ENCODE data around the gene PSME2.
A peak's percentile ranks its signal among the peaks of the same experiment; 100 is the strongest.

Gene PSME2

DNA sequence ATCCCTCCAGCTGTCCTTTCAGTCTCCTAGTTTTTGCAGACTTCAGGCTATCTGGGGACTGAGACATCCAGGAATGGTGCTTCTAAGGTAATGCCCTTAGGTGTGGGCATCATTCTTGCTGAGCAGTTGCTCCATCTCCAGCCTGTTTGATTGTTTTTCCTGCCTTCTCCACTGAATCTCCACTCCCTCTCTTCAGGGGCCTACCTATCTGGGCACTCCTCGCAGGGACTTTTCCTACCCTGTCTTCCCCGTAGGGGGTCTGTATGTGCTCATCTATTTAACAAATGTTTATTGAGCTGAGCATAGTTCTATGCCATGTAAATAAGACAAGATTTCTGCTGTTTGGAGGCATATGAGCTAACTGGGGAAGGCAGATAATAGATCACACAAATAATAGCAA lies 13.4 kb downstream of the PSME2 start:
- DNase-seq = no peak

DNA sequence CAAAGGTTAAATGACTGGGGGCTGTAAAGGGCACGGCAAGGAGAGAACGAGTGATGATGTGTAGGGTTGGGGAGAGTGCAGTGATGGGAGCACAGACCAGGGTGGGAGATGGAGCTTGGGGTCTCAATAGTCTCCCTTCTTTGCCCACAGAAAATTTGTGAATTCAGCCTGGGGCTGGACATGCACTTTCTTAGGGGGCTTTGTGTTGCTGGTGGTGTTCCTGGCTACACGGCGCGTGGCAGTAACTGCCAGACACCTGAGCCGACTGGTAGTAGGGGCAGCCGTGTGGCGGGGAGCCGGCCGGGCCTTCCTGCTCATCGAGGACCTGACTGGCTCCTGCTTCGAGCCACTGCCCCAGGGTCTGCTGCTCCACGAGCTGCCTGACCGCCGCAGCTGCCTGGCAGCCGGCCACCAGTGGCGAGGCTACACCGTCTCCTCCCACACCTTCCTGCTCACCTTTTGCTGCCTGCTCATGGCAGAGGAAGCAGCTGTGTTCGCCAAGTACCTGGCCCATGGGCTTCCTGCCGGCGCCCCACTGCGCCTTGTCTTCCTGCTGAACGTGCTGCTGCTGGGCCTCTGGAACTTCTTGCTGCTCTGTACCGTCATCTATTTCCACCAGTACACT lies 14.2 kb downstream of the PSME2 start:
- DNase-seq = peak; percentile 82

DNA sequence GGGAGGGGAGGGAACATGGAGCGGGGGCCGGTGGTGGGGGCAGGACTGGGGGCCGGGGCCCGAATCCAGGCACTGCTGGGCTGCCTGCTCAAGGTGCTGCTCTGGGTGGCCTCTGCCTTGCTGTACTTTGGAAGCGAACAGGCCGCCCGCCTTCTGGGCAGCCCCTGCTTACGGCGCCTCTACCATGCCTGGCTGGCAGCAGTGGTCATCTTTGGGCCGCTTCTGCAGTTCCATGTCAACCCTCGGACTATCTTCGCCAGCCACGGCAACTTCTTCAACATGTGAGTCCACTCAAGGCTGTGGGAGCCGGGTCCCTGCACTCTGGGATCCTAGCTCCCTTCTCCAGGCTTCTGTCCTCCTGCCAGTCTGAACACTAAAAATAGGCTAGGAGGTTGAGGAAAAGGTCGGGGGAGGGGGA lies 14.9 kb downstream of the PSME2 start:
- no peak for DNase-seq

DNA sequence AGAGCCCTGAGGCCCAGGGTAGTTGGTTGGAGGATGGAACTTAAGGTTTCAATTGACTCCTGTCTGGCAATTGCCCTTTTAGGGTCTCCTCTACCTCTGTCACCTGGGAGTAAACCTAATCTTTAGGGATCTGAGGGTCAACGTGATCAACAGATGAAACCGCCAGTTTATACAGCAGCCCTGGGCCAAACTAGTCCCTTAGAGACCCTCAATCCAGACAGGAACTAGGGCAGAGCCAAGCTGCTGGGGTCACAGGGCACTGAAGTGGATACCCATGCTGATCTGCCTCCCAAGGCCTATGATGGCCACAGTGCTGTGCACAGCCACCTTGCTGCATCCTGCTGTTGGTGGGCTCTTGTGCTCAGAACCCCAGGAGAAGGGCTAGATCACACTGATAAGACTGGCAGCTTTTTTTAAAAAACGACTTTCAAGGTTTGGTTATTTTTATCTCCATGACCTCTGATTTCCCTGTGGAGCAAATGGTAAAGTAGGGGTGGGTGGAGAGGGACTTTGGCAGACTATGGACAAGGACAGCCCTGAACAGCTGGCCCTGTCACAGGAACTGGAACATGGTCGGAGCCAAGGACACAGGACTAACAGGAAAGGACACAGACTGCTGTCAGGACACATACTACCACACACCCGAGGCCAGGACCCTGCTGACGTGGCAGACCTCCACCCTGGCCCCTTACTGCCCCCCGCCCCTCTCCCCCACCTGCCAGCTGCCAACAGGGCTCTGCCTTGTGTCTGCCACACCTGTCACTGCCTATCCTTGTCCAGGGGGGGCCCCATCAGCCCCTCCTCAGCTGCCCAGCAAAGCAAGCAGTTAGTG lies 15.5 kb downstream of the PSME2 start:
- no peak for DNase-seq

DNA sequence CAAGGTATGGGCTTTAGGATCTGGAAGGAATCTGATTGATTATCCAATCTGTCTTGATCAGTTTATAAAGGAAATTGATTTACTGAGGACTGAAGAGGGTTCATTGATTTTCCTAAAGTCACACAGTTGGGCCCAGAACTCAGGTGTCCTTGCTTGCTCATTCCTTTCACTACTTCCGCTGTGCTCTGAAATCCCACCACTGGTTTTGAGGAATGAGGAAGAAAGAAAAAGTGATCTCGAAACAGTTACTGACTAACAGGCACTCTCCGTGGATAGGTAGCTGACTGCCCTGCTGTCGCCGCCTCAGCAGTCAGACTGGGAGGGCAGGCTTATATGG lies 16.1 kb downstream of the PSME2 start, which contains the start of gene FITM1:
Gene FITM1, plus strand, starts transcription at position 280 of the 337 bp plus-strand sequence. CDS start 905 bp downstream, outside the sequence.
- DNase-seq = no peak

DNA sequence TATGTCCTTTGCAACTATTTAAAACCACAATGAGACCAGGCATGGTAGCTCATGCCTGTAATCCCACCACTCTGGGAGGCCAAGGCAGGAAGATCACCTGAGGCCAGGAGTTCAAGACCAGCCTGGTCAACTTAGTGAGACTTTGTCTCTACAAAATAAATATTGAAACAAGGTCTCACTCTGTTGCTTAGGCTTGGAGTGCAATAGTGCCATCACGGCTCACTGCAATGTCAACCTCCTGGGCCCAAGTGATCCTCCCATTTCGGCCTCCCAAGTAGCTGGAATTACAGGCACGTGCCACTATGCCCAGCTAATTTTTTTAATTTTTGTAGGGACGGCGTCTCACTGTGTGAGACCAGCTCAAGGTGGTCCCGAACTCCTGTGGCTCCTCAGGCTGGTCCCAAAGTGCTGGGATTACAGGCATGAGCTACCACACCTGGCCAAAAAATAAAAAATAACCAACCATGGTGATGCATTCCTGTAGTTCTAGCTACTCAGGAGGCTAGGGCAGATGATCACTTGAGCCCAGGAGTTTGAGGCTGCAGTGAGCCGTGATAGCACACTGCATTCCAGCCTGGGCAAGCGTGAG lies 16.9 kb downstream of the PSME2 start:
- DNase-seq = no peak

DNA sequence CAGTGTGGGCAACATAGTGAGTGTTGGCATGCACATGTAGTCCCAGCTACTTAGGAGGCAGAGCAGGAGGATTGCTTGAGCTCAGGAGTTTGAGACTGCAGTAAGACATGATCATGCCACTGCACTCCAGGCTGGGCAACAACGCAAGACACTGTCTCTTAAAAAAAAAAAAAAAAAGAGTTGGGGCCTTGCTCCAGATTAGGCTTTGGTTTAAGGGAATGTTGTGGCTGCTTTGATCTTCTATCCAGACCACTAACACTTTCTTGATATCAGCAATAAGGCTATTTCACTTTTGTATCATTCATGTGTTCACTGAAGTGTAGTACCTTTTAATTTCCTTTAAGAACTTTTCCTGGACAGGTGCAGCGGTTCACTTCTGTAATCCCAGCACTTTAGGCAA lies 18.7 kb downstream of the PSME2 start:
- DNase-seq = no peak

DNA sequence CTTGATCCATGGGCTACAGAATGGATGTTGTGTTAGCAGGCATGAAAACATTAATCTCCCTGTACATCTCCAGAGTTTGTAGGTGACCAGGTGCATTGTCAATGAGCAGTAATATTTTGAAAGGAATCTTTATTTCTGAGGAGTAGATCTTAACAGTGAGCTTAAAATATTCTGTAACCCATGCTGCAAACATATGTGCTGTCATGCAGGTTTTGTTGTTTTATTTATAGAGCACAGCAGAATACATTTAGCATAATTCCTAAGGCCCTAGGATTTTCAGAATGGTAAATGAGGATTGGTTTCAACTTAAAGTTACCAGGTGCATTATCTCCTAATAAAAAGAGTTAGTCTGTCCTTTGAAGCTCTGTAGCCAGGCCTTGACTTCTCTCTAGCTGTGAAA lies 19.5 kb downstream of the PSME2 start:
- DNase-seq = no peak

DNA sequence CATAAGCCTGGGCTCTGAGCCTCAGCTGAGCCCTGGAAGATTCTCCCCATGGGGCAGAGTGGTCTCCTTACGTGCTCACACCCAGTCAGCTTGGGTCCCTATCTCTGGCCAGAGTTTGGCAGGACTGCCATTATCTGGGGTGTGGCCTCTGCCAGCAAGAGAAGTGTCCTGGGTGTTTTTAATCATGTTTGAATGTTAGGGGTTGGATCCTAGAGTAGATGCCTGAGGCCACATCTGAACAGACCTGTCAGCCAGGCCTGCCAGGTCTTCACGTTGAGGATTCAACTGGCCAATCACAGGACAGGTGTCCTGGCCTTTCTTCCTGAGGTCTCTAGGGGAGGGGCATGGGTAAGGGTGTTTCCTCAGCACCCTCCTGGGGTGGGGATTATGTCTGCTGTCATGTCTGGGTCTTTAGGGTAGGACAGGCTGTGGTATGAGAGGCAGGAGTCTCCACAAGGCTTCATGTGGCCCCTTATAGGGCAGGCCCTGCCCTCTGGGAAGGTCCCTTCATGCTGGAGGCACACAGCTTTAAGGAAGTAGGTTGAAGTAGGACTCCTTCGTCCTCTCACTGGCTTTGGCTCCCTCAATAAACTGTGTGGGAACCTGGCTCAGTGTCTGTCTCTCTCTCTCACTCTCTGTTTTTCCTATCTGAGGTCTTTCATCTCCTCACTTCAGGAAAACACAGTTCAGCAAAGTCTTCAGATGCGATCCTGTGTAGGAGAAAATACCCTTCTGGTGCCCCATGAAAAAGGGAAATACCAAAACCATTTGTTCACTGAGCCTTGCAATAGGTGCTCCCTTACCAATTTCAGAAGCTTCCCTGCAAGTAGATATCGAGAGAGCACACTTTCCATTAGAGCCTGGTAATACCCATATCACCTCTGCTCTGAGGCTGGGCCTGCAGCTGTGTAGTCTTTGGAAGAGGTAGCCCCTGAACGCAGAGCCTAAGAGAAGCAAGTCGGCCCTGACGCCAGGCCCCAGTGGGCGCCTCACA lies 22.7 kb downstream of the PSME2 start:
- DNase-seq = no peak

DNA sequence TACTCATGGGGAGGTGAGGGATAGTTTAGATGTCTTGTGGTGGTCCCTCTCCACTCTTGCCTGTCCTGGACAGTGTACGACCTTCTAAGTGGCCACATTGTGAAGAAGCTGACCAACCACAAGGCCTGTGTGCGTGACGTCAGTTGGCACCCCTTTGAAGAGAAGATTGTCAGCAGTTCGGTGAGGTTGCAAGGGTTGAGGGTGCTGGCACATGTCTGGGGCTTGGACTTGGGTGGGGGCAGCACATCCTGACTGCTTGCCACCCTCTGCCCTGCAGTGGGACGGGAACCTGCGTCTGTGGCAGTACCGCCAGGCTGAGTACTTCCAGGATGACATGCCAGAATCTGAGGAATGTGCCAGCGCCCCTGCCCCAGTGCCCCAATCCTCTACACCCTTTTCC lies 23.5 kb downstream of the PSME2 start:
- DNase-seq = no peak

DNA sequence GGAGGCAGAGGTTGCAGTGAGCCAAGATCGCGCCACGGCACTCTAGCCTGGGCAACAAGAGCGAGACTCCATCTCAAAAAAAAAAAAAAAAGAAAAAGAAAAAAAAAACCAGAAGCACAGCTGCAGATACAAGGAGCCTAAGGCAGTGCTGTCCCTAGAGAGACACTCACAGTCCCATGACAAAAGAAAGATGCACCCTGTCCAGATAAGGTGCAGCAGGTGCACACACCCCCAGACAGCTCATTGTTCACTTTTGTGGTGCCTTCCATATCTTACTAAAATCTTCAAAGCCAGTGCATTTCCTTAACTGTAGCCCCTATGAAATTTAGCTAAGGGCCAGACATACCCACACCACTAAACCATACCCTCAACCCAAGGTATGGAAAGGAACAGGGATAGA lies 24.0 kb downstream of the PSME2 start:
- no peak for DNase-seq

DNA sequence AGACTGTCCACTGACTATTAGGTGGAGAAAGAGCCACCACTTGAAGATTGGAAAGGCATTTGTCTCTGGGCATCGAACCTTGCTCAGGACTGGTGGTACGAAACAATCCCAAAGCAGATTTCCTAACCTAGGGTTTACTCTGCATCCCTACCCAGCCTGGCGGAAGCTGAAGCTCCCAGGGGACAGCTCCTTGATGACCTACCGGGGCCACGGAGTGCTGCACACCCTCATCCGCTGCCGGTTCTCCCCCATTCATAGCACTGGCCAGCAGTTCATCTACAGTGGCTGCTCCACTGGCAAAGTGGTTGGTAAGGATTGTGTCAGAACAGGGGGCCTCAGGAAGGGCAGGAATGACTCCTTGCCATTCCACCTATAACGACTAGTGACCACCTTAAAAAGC lies 25.2 kb downstream of the PSME2 start:
- no peak for DNase-seq

DNA sequence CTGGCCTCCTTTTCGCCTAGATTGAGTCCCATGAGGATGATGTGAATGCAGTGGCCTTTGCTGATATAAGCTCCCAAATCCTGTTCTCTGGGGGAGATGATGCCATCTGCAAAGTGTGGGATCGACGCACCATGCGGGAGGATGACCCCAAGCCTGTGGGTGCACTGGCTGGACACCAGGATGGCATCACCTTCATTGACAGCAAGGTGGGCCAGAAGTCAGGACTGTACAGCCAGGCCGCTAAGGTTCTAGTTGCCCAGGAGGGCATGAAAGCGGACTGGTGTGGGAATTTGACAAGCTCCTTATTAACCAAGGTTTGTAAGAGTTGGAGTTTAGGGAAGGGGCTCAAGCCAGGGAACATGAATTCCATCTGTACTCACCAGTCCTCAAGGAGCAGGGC lies 26.7 kb downstream of the PSME2 start:
- DNase-seq = no peak

DNA sequence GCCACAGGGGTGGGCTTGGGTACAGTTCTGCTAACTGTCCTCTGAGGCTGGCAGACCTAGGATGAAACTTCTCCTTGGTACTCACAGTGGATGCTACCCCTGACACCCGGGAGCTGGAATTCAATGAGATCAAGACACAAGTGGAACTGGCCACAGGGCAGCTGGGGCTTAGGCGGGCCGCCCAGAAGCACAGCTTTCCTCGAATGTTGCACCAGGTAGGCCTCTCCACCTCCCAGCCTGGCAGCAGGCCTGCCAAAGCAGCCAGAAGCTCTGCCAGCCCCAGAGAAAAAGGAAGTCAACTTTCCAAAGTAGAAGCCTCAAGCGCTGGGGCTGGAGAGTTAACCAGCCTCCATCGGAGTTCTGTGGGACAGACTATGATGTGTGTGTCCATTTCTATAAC lies 29.2 kb downstream of the PSME2 start:
- no peak for DNase-seq

DNA sequence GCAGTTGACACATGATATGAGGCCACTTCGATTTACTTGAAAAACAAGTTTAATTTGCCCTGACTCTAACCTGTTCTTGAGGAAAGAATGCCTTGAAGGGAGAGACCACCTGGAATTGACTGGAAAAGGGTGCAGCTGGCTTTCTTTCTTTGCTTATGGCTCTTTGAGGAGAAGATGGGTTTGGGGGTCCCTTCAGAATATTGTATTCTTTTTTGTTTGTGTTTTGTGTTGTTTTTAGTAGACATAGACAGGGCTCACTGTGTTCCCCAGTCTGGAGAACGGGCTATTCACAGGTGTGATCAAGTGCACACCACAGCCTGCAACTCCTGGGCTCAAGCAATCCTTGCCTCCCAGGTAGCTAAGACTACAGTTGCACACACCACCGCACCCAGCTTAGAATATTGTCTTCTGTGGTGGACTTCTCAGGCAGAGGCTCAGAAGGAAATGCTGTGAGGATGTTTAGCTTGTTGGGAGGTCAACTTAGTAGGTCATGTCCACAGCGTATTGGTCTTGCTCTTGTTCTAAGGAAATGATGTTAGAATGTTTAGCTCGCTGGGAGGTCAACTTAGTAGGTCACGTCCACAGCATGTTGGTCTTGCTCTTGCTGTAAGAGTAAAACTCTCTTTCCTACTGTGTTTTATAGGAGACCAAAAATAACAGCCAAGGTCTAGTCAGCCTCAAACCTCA lies 30.1 kb downstream of the PSME2 start:
- no peak for DNase-seq

DNA sequence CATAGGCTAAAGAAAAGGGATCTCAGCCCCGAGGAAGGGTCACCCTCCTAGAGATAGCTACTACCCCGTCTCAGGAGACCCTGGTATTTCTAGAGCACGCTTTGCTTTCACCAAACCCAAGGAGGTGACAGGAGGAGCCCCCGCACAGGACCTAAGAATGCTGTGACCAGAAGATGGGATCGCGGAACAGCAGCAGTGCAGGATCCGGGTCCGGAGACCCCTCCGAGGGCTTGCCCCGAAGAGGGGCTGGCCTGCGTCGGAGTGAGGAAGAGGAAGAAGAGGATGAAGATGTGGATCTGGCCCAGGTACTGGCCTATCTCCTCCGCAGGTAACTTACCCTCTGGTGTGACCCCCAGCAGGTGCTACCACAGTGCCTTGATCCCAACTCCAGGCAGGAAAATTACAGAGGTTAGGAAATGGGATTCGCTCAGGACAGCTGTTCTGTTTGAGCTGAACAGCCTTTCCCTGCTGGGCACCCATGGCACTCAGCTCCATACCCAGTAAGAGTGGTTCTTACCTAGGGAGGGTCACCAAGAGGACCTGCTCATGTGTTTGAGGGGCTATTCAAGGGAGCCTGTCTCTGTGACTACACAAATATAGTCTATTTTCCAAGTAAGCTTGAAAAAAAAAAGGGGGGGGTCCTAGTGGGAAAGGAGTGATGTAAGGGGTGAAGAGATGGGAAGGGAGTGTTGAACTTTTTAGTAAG lies 30.8 kb downstream of the PSME2 start:
- DNase-seq = no peak

DNA sequence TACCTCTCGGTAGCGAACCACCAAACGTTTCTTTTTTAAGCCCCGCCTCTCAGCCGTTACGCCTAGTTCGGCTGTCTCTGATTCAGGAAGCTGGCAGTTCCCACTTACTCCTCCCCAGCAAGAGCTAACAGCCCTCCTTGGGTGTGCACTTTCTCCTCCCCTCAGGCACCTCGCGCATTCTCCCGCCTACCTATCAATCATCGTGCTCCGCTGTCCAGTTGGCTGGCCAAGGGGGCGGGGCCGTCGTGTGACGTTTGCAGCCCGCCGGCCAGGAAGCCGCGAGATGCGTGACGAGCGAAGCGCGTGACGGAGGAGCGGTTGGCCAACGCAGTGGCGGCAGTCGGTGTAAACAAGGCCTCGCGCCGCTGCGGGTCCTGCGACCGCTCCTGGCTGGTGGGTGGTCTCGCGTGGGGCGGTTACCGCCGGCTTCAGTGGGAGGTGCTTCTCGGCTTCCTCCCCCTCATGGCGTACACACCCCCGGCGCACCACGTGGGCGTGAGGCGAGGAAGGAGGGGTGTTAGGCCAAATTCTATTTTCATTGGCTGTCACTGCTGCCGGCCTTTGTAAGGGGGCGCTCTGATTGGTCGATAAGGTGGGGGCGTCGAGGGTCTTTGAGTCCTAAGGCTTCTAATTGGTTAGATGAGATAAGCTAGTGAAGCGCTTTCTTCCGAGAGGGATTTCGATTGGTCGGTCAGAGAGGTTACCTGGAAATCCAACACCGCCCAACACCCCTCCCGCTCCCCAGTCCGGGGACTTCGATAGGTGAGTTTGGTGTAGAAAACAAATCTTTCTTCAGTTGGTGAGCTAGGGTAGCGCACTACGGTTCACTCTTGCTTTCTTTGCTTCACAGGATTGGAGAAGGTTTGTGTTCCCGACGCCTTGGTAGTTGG lies 31.6 kb downstream of the PSME2 start, which contains the start of the genes DCAF11 and NRL:
Gene DCAF11, plus strand, starts transcription at position 246 of the 890 bp plus-strand sequence. CDS start 818 bp downstream, outside the sequence.
Gene NRL, minus strand, starts transcription at position 418 of the 890 bp plus-strand sequence. CDS start 32,101 bp downstream, outside the sequence.
- peak; percentile 99 for DNase-seq

DNA sequence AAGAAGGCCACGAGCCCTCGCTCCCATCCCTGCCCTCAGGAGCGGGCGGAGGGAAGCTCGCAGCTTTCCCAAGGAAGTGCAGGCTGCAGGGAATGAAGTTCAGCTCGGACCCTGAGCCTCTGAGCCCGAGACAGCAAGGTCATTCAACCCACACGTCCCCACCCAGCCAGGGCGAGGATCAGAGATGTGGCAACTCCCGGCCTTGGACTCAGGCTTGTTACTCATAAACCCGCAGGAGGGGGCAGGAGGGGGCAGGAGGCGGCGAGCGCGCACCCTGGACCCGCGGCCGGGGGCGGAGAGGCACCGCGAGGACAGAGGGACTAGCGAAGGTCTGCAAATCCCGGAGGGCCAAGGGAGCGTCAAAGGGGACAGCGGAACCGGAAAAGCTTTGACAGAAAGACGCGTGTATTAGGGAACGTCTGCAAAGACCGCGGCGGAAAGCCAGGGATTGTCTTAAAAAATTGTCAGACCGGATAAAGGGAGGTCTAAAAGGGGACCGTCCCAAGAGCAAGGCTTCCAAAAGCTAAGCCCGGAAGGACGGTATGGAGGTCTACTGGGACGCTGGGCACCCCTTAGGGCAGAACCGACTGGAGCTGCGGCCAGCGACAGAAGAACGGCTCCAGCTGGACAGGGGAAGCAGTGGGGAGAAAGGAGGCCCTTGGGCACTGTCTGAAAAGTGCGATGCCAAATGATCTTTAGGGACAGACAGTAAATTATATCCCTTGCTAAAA lies 32.4 kb downstream of the PSME2 start:
- DNase-seq = peak; percentile 84

DNA sequence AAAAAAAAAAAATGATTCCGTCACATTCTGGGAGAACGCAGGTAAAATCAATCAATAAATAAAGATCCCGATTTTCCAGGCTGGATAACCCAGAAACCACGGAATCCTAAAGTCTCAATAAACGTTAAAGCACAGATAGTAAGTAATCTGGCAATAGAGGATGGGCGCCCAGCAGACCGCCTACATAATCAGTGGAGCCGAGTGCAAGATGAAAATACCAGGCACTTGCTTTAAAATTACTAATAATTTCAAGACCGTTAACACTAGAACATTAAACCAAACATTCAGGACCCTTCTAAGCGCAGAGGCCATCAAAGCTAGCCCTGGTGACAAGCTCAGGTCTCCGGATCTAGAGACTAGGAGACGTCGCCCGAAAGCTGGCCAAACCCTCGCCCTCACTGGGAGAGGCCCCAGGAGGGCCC lies 33.0 kb downstream of the PSME2 start:
- DNase-seq = no peak

DNA sequence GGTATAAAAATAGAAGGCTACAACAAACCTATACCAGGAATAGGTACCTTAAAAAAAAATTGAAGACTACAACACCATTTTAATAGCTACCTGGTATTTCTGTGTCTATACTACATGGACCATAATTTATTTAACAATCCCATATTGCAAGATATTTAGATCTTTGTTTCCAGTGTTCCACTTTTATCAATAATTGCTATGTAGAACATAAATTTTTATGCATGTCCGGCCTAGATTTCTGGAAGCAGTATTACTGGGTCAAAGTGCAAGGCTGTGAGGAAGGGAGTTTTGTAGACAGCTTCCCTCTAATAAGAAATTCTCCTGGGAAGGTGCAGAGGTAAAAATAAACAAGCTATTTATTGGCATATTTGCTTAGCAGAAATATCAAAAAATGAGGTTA lies 35.9 kb downstream of the PSME2 start:
- DNase-seq = no peak
